Stimulated activated CD4-positive, alpha-beta T cell treated with anti-CD3 and anti-CD28 coated beads, Interleukin-2, amount 100 ng/mL, for 4 hours (primary cell): ENCODE results near the gene SRPRA.
"Not testable (repeated sequence)": the region's sequence is repeated elsewhere in the genome, so short reads cannot be mapped to it uniquely, and the experiment has no call there.

Experiments used
- DNase-seq: peaks from one replicate; pipeline ENCODE4 v3.0.0-alpha.2; 2020; ENCODE audit warnings: low read depth

SRPRA gene

GRCh38 chr11:126268708-126269579, at the start of gene SRPRA, which contains the start of gene FOXRED1:
Gene SRPRA (minus strand): TSS chr11:126268895. CDS start chr11:126268804, 91 bp downstream.
Gene FOXRED1 (plus strand): TSS chr11:126269154. CDS start chr11:126269207, 53 bp downstream.
- peak; percentile 100 for DNase-seq

DNA sequence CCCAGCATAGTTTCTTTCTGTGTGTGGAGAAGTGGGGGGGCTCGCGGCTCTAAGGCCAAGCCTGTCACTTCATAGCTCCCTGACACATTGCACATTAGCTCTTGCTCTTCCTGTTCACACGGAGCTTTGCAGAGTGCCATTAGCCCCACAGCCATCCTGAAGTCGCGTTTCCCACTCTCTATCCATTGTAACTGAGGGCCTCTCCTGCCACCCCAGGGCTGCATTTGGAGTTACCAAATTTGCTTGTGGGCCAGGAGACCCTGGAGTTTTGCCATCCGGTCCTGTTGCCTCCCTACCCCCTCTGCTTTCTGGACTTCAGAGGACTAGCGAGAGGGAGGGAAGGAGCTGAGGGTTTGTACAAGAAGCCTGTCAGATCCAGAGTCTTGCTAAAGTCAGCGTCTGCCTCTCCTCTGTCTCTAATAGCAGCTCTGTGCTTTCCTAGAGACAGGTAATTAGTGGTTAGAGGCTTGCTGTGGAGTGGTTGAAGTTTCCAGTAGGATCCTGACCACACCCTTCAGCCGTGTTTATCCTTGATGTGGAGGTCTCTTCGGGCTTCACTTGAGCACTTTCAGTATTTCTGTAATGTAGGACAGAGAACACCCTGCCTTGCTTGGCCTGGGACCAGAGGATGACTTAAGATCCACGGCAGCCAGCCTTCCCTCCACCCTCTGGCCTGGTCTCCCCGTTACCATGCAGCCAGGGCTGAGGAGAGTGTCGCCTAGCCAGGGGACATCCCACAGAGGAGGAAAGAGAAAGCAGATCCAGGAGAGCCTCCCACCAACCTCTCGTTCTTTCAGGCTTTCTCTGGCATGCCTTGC, 49.3 kb upstream of the SRPRA start:
- DNase-seq, result no peak

GRCh38 chr11:126317432-126317755, 48.7 kb upstream of the SRPRA start:
- no peak for DNase-seq

GRCh38 chr11:126313826-126314225, 45.1 kb upstream of the SRPRA start:
- DNase-seq, result no peak

GRCh38 chr11:126312961-126313360, 44.3 kb upstream of the SRPRA start:
- no peak for DNase-seq

GRCh38 chr11:126311401-126312291, 43.0 kb upstream of the SRPRA start:
- no peak for DNase-seq

DNA sequence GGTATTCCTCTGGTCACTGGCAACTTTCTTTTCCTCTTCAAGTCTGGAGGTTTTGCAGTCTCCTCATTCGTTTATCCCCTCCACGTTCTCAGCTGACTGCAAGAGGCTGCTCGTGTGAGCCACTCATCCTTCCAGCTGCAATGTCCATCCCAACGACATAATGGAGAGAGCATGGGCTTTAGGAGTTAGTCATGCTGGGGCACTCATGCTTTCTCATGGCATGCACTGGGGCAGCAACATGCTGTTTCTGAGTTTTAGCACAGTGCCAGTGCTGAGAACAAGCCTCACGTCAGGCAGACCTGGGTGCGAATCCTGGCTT, 42.3 kb upstream of the SRPRA start:
- DNase-seq, result no peak

DNA sequence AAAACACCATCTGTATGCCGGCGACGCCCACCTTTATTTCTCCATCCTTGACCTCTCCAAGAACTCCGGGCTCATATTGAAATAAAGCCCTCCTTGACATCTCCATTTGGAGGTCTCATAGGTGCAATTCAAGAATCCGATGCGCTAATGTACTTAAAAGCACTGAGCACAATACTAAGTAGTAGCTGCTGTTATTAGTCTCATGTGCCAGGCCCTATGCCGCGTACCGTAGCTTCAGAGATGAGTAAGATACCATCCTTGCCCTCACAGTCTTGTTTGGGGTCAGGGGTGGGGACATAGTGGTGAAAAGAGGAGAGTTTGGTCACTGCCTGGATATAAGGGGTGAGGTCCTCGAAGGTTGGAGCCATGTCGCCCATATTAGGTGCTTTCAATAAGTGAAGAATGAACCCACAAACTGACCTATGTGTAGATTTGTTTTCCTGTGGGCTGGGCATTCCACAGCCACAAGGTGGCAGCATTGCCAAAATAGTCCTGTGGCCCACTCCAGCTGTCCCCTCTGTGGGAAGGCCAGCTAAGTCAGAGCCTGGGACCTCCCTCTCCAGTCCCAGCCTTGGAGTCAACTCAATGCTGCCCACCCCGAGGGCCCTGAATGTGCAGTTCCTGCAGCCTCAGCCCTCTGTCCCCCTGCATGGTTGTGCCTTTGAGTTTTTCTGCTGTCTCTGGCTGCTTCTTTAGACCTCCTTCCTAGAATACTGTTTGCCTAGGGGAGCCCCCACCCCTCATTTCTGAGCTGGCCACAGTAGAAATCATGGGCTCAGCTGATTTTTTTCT, 41.7 kb upstream of the SRPRA start:
- DNase-seq, result peak; percentile 24

DNA sequence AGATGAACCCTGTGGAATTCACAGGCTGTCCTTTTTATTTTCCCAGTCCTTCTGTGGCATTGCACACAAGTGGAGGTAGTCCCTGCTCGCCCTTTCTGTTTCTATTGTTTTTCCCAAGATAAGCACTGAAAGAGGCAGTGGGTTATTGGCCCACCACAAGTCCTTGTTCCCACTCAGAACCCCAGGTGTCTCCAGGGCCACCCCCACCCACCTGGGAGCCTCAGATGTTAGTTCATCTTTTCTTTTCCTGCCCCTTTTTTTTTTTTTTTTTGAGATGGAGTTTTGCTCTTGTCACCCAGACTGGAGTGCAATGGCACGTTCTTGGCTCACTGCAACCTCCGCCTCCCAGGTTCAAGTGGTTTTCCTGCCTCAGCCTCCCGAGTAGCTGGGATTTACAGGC, 40.1 kb upstream of the SRPRA start:
- DNase-seq, result not testable (repeated sequence)

DNA sequence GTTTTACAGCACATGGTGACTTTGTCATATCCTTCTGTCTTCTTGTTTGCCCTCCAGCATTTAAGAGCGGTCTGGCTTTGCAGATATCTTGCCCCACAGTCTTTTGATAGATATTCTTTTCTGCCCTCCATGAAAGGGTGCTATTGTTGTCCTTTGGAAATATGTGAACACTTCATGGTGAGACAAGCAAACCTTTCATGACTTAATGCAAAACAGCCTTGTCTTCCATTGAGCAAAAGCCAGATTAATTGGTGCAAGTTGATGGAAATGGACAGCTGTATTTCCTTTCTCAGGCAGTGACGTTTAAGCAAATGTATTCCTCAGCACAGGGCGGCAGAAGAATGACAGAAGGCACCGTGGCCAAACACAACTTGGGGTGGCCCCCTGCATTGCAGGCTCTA, 39.6 kb upstream of the SRPRA start:
- DNase-seq, result no peak

DNA sequence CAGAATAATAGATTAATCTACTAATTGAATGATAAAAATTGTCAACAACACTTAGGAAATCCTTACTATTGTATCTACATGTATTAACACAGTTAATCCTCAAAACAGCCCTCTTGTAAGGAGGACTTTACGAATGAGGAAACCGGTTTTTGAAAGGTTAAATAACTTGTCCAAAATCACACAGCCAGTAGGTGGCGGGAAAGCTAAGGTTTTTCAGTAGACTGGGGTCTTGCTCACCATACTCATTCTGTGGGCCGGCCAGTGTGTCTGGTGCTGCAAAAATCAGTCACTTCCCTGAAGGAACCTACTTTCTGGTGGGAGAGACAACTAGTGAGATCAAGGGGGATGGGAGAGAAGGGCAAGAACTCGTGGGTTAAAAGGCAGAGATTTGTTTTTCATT, 39.0 kb upstream of the SRPRA start:
- DNase-seq, result no peak

DNA sequence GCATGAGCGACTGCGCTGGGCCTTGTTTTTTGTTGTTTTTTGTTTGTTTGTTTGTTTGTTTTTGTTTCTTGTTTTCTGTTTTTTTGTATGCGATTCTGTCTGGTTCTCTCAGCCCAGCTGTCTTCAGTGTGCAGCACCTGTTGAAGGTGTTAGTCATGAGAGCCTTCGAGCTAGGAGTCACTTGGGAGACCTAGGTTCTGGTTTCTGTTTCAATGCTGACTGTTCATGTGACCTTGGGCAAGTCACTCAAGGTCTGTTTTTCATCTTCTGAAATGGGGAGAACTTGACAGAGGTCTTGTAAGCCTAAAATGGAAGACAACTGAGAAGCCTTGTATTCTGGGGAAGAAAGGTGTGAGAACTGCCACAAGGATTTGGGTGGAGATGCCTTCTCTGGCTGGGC, 37.0 kb upstream of the SRPRA start:
- DNase-seq, result no peak

GRCh38 chr11:126304457-126305075, 35.9 kb upstream of the SRPRA start:
- no peak for DNase-seq

DNA sequence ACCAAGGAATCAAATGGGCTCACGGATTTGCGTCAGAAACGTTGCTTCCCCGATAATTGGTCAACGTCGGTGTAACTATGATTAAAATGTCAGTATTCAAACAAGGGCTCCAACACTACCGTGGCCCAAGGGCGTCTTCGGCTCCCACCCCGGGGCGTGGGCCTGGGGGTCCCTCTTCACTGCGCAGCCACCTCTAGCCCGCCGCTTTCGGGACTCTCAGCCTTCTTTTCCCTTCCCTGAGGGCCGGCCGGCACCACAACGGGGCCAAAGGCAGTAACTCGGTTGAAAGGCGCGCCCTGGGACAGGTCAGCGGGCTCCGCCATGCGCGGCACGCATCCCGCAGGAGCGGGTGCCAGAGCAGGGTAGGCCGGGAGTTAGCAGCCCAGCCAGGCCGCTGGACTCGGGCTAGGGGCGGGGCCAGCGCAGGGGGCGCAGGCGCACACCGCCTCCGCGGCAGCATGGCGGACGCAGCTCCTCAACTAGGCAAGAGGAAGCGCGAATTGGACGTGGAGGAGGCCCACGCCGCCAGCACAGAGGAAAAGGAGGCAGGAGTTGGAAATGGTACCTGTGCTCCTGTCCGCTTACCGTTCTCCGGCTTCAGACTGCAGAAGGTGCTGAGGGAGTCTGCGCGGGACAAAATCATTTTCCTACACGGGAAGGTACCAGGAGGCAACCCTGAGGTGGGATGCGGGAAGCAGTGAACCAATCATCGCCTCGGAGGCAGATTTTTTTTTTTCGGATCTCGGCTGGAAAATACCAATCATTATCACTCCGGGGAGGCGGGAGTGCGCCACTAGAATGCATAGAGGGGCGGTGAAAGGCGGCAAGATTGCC, 35.1 kb upstream of the SRPRA start, which contains the start of gene DCPS:
Gene DCPS, plus strand, starts transcription at position 438 of the 834 bp plus-strand sequence. Its CDS starts 21 bp downstream, at position 459.
- peak; percentile 79 for DNase-seq

- no peak for DNase-seq
Measured at GRCh38 chr11:126297004-126297403, 28.3 kb upstream of the SRPRA start.

DNA sequence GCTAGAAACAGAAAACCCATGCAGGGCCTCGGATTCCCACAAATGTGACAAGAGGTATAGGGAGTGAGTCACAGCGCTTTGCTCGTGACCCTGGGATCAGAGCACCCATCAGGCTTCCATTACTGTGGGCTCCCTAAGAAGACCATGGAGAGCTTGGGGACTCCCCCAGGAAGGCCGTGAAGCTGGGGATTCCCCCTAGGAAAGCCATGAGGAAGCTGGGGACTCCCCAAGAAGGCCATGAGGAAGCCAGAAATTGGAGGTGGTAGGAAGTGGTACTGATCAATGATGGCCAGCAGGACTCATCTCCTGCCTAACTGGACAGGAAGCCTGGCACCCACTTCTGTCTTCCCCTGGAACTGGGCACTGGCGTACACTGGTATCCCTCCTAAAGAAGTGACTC, 25.0 kb upstream of the SRPRA start:
- DNase-seq, result no peak

GRCh38 chr11:126290887-126291286, 22.2 kb upstream of the SRPRA start:
- DNase-seq, result no peak

DNA sequence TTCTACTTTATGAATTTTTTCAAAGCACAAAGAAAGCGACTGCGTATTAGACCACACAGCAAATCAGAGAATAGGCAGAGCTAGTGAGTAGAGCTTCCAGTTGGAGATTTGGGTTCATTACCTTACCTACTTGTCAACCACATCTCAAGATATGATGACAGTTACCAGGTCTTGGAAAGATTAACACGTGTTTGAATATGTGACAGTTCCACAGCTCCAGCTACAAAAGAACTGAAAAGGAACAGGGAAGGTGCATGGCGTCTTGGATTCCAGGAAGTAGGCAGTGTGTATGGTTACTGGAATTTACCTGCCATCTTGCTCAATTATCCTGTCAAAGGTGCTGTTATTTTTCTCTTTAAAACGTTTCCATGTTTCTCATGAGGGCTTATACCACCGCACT, 19.5 kb upstream of the SRPRA start:
- no peak for DNase-seq

GRCh38 chr11:126284829-126285228, 16.1 kb upstream of the SRPRA start:
- DNase-seq, result peak; percentile 83
